ENCODE data around the gene AMH. TPM values are rescaled to one million over a fixed set of nuclear protein-coding genes. Genes with fewer than 3 reads are reported as not detected.

Gene AMH
- total RNA-seq, 1 experiment from 2014 or later, result 11.2 TPM

DNA sequence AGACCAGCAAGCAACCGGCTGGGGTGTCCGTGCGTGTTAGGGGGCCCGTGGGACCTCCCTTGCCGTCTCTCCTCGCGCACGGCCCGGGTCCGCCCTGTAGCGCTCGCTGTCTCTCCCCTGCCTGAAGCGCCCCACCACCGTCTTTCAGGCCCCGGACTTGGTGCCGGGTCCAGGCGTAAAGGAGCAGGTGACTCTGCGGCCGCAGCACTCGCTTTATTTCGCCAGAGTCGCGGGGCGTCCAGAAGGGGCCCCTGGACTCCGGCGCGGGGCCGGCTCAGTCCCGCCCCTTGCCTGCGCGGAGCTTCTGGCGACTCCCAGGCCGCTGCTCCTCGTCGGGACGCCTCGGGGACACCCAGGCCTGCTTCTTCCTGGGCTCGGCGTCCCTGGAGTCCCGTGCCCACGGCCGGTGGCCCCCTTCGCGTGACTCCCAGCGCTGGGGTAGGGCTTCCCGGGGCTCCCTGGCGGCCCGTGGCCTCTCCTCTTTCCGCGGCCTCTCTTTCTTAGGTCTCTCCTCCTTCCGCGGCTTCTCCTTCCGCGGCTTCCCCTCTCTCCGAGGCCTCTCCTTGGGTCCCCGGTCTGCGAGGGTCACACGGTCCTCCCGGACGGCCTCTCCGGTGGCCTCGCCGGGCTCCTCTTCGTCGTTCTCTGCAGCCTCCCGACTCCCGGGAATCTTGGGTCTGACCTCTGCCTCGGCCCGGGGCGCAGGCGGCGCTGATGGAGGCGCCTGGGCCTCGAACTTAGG is 3.1 kb downstream of the AMH start:
- no peak for DNase-seq (ENCODE audit: low spot score)
- POLR2A ChIA-PET, result interaction anchor here (1.0 kb wide), 1 partner anchor 22 kb away, joined by 3 read pairs; no protein-coding TSS in a partner anchor
- peaks cover 35% of the 10 kb centered on the region for H3K27me3 Mint-ChIP-seq (ENCODE audit: low read depth)
- H3K36me3 Mint-ChIP-seq, result no peaks in the 10 kb centered on the region
- peaks cover 3% of the 10 kb centered on the region; the same call in 1 of the 2 replicates for H3K4me1 Mint-ChIP-seq
- H3K9me3 Mint-ChIP-seq, result no peaks in the 10 kb centered on the region
- no peak for ATAC-seq
- TF ChIP-seq, protein P1, sequence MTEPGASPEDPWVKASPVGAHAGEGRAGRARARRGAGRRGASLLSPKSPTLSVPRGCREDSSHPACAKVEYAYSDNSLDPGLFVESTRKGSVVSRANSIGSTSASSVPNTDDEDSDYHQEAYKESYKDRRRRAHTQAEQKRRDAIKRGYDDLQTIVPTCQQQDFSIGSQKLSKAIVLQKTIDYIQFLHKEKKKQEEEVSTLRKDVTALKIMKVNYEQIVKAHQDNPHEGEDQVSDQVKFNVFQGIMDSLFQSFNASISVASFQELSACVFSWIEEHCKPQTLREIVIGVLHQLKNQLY (CRISPR knock-in tag; IDR thresholded peaks at IDR 0.05), result no peak
- TF ChIP-seq ZNF317 (CRISPR knock-in tag; IDR thresholded peaks at IDR 0.05; ENCODE audit: borderline replicate concordance, low read depth), result no peak
- TF ChIP-seq, protein P2, sequence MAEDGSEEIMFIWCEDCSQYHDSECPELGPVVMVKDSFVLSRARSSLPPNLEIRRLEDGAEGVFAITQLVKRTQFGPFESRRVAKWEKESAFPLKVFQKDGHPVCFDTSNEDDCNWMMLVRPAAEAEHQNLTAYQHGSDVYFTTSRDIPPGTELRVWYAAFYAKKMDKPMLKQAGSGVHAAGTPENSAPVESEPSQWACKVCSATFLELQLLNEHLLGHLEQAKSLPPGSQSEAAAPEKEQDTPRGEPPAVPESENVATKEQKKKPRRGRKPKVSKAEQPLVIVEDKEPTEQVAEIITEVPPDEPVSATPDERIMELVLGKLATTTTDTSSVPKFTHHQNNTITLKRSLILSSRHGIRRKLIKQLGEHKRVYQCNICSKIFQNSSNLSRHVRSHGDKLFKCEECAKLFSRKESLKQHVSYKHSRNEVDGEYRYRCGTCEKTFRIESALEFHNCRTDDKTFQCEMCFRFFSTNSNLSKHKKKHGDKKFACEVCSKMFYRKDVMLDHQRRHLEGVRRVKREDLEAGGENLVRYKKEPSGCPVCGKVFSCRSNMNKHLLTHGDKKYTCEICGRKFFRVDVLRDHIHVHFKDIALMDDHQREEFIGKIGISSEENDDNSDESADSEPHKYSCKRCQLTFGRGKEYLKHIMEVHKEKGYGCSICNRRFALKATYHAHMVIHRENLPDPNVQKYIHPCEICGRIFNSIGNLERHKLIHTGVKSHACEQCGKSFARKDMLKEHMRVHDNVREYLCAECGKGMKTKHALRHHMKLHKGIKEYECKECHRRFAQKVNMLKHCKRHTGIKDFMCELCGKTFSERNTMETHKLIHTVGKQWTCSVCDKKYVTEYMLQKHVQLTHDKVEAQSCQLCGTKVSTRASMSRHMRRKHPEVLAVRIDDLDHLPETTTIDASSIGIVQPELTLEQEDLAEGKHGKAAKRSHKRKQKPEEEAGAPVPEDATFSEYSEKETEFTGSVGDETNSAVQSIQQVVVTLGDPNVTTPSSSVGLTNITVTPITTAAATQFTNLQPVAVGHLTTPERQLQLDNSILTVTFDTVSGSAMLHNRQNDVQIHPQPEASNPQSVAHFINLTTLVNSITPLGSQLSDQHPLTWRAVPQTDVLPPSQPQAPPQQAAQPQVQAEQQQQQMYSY (CRISPR knock-in tag; IDR thresholded peaks at IDR 0.05), result no peak
- no peak for TF ChIP-seq ZNF396 (CRISPR knock-in tag; IDR thresholded peaks at IDR 0.05; ENCODE audit: borderline replicate concordance)
- no peak for TF ChIP-seq KAT7 (CRISPR knock-in tag; IDR thresholded peaks at IDR 0.05; ENCODE audit: borderline replicate concordance)
- TF ChIP-seq SP1 (CRISPR knock-in tag; conservative IDR thresholded peaks at IDR 0.05), result no peak
- TF ChIP-seq, protein P3, sequence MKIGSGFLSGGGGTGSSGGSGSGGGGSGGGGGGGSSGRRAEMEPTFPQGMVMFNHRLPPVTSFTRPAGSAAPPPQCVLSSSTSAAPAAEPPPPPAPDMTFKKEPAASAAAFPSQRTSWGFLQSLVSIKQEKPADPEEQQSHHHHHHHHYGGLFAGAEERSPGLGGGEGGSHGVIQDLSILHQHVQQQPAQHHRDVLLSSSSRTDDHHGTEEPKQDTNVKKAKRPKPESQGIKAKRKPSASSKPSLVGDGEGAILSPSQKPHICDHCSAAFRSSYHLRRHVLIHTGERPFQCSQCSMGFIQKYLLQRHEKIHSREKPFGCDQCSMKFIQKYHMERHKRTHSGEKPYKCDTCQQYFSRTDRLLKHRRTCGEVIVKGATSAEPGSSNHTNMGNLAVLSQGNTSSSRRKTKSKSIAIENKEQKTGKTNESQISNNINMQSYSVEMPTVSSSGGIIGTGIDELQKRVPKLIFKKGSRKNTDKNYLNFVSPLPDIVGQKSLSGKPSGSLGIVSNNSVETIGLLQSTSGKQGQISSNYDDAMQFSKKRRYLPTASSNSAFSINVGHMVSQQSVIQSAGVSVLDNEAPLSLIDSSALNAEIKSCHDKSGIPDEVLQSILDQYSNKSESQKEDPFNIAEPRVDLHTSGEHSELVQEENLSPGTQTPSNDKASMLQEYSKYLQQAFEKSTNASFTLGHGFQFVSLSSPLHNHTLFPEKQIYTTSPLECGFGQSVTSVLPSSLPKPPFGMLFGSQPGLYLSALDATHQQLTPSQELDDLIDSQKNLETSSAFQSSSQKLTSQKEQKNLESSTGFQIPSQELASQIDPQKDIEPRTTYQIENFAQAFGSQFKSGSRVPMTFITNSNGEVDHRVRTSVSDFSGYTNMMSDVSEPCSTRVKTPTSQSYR (CRISPR knock-in tag; IDR thresholded peaks at IDR 0.05), result no peak
- TF ChIP-seq, protein P4, sequence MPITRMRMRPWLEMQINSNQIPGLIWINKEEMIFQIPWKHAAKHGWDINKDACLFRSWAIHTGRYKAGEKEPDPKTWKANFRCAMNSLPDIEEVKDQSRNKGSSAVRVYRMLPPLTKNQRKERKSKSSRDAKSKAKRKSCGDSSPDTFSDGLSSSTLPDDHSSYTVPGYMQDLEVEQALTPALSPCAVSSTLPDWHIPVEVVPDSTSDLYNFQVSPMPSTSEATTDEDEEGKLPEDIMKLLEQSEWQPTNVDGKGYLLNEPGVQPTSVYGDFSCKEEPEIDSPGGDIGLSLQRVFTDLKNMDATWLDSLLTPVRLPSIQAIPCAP (CRISPR knock-in tag; IDR thresholded peaks at IDR 0.05), result no peak
- TF ChIP-seq, protein P5, sequence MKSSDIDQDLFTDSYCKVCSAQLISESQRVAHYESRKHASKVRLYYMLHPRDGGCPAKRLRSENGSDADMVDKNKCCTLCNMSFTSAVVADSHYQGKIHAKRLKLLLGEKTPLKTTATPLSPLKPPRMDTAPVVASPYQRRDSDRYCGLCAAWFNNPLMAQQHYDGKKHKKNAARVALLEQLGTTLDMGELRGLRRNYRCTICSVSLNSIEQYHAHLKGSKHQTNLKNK (CRISPR knock-in tag; IDR thresholded peaks at IDR 0.05), result no peak
- TF ChIP-seq ZBTB21 (CRISPR knock-in tag; IDR thresholded peaks at IDR 0.05; ENCODE audit: borderline replicate concordance), result no peak
- TF ChIP-seq, protein P6, sequence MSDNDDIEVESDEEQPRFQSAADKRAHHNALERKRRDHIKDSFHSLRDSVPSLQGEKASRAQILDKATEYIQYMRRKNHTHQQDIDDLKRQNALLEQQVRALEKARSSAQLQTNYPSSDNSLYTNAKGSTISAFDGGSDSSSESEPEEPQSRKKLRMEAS (CRISPR knock-in tag; IDR thresholded peaks at IDR 0.05), result no peak
- TF ChIP-seq ESRRA (CRISPR knock-in tag; IDR thresholded peaks at IDR 0.05; ENCODE audit: borderline replicate concordance), result no peak
- TF ChIP-seq FOXK1 (CRISPR knock-in tag; IDR thresholded peaks at IDR 0.05), result no peak
- CTCF ChIA-PET, result interaction anchor here (1.2 to 6.2 kb wide), 13 partner anchors 9 to 101 kb away, joined by 4 to 65 read pairs (median 12); partner anchors contain the start of genes AP3D1 and LINGO3
- H3K27ac Mint-ChIP-seq, result no peak overlapping the region
- peak overlapping the region; percentile 61; the same call in 1 of the 2 replicates for H3K4me3 Mint-ChIP-seq

DNA sequence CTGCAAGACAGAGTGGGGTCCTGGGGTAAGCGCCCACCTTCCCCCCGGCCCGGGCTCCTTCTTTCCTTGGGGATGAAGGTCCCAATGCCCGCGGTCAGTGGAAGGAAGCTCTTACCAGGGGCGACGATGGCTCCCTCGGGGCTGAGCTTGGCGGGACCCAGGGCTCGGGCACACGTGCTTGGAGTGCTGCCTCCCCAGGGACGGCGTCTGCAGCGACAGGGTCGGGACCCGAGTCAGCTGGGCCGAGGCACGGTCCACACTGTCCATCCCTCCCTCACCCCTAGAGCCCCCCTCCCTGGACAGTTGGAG is 3.6 kb downstream of the AMH start:
- H3K4me1 Mint-ChIP-seq, result peaks cover 3% of the 10 kb centered on the region; the same call in 1 of the 2 replicates
- POLR2A ChIA-PET, result interaction anchor here (1.0 to 1.3 kb wide), 2 partner anchors 13 to 22 kb away, joined by 3 to 4 read pairs; no protein-coding TSS in a partner anchor
- H3K4me3 Mint-ChIP-seq, result peak overlapping the region; percentile 61
- H3K9me3 Mint-ChIP-seq, result no peaks in the 10 kb centered on the region
- no peak overlapping the region for H3K27ac Mint-ChIP-seq
- ATAC-seq (no peak), DNase-seq (ENCODE audit: low spot score) (peak; percentile 39)
- CTCF ChIA-PET, result interaction anchor here (0.8 to 6.2 kb wide), 17 partner anchors 9 to 307 kb away, joined by 3 to 65 read pairs (median 5); partner anchors contain the start of genes AP3D1 and LINGO3
- TF ChIP-seq, protein P7, sequence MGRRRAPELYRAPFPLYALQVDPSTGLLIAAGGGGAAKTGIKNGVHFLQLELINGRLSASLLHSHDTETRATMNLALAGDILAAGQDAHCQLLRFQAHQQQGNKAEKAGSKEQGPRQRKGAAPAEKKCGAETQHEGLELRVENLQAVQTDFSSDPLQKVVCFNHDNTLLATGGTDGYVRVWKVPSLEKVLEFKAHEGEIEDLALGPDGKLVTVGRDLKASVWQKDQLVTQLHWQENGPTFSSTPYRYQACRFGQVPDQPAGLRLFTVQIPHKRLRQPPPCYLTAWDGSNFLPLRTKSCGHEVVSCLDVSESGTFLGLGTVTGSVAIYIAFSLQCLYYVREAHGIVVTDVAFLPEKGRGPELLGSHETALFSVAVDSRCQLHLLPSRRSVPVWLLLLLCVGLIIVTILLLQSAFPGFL (CRISPR knock-in tag; IDR thresholded peaks at IDR 0.05; ENCODE audit: borderline replicate concordance), result 0 out of 2 replicates have a peak, but pooled peaks have one; percentile 58
- TF ChIP-seq, protein P8, sequence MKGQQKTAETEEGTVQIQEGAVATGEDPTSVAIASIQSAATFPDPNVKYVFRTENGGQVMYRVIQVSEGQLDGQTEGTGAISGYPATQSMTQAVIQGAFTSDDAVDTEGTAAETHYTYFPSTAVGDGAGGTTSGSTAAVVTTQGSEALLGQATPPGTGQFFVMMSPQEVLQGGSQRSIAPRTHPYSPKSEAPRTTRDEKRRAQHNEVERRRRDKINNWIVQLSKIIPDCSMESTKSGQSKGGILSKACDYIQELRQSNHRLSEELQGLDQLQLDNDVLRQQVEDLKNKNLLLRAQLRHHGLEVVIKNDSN (CRISPR knock-in tag; IDR thresholded peaks at IDR 0.05), result no peak
- H3K27me3 Mint-ChIP-seq (ENCODE audit: low read depth), result peaks cover 35% of the 10 kb centered on the region
- no peaks in the 10 kb centered on the region for H3K36me3 Mint-ChIP-seq

All from WTC11 (cell line).